H9 (cell line): ENCODE data around the gene PLEKHG7. TPM values are rescaled to one million over a fixed set of nuclear protein-coding genes. Genes with fewer than 3 reads are reported as not detected.

ENCODE experiments used
- DNase-seq: peaks from one replicate; pipeline ENCODE4 v3.0.0-alpha.2; 2017
- H2AFZ ChIP-seq: one replicate; pipeline ENCODE4 v1.6.1; 2013; ENCODE audit warnings: mild to moderate bottlenecking, low read length, control low read depth, moderate library complexity
- H2AK5ac ChIP-seq: 2 replicates; pipeline ENCODE4 v1.6.1; 2013; ENCODE audit warnings: low read length, control low read depth, mixed read lengths; ENCODE audit not compliant: insufficient read length
- H2BK120ac ChIP-seq: one replicate; pipeline ENCODE4 v1.6.1; 2013; ENCODE audit warnings: low read depth, mild to moderate bottlenecking, low read length, control low read depth, inconsistent platforms; ENCODE audit not compliant: poor library complexity, severe bottlenecking
- H2BK12ac ChIP-seq: 2 replicates; pipeline ENCODE4 v1.6.1; 2013; ENCODE audit warnings: low read length, control low read depth, mixed read lengths, low read depth; ENCODE audit not compliant: insufficient read length
- H2BK15ac ChIP-seq: 2 replicates; pipeline ENCODE4 v1.6.1; 2013; ENCODE audit warnings: low read depth, low read length, control low read depth
- H2BK20ac ChIP-seq: one replicate; pipeline ENCODE4 v1.6.1; 2013; ENCODE audit warnings: low read depth, mild to moderate bottlenecking, low read length, control low read depth, inconsistent platforms; ENCODE audit not compliant: poor library complexity, severe bottlenecking
- H2BK5ac ChIP-seq: 2 replicates; pipeline ENCODE4 v1.6.1; 2013; ENCODE audit warnings: low read length, control low read depth, mixed read lengths; ENCODE audit not compliant: insufficient read length
- H3K14ac ChIP-seq: 2 replicates; pipeline ENCODE4 v1.6.1; 2013; ENCODE audit warnings: low read length, control low read depth; ENCODE audit not compliant: insufficient read depth
- H3K18ac ChIP-seq: 2 replicates; pipeline ENCODE4 v1.6.1; 2013; ENCODE audit warnings: low read depth, mild to moderate bottlenecking, mixed read lengths, low read length, control low read depth; ENCODE audit not compliant: insufficient read length
- H3K23ac ChIP-seq: 2 replicates; pipeline ENCODE4 v1.6.1; 2013; ENCODE audit warnings: low read length, control low read depth, mixed read lengths, low read depth; ENCODE audit not compliant: insufficient read length
- H3K23me2 ChIP-seq: 2 replicates; pipeline ENCODE4 v1.6.1; 2013; ENCODE audit warnings: low read depth, mild to moderate bottlenecking, mixed read lengths, low read length, control low read depth; ENCODE audit not compliant: insufficient read length, poor library complexity, severe bottlenecking
- H3K27ac ChIP-seq: 2 replicates; pipeline ENCODE4 v1.5.1; 2013; ENCODE audit warnings: low read length, control low read depth, mixed read lengths, low read depth; ENCODE audit not compliant: insufficient read length
- H3K27me3 ChIP-seq: 2 replicates; pipeline ENCODE4 v1.6.1; 2013; ENCODE audit warnings: low read length, control low read depth, inconsistent platforms; ENCODE audit not compliant: insufficient read depth
- H3K4ac ChIP-seq: 2 replicates; pipeline ENCODE4 v1.6.1; 2013; ENCODE audit warnings: low read depth, mild to moderate bottlenecking, control low read depth, inconsistent platforms, low read length, moderate library complexity
- H3K4me1 ChIP-seq: 2 replicates; pipeline ENCODE4 v1.6.1; 2013; ENCODE audit warnings: low read length, control low read depth, inconsistent platforms; ENCODE audit not compliant: insufficient read depth
- H3K4me2 ChIP-seq: 2 replicates; pipeline ENCODE4 v1.6.1; 2013; ENCODE audit warnings: low read length, control low read depth, mixed read lengths; ENCODE audit not compliant: insufficient read length, insufficient read depth
- H3K56ac ChIP-seq: 2 replicates; pipeline ENCODE4 v1.6.1; 2013; ENCODE audit warnings: low read depth, mild to moderate bottlenecking, mixed read lengths, low read length, control low read depth; ENCODE audit not compliant: insufficient read length
- H3K79me1 ChIP-seq: 2 replicates; pipeline ENCODE4 v1.6.1; 2013; ENCODE audit warnings: low read depth, mild to moderate bottlenecking, moderate library complexity, low read length, control low read depth, inconsistent platforms; ENCODE audit not compliant: insufficient read depth, poor library complexity, severe bottlenecking
- H3K79me2 ChIP-seq: 2 replicates; pipeline ENCODE4 v1.6.1; 2013; ENCODE audit warnings: low read length, control low read depth, inconsistent platforms; ENCODE audit not compliant: insufficient read depth
- H3K9ac ChIP-seq: 2 replicates; pipeline ENCODE4 v1.6.1; 2013; ENCODE audit warnings: low read length, control low read depth, mixed read lengths; ENCODE audit not compliant: insufficient read length; ENCODE audit errors: extremely low read depth
- H3K9me3 ChIP-seq: one replicate; pipeline ENCODE4 v1.6.1; 2013; ENCODE audit warnings: low read depth, low read length, inconsistent platforms; ENCODE audit not compliant: control insufficient read depth
- H3T11ph ChIP-seq: one replicate; pipeline ENCODE4 v1.6.1; 2013; ENCODE audit warnings: mild to moderate bottlenecking, low read length, control low read depth, inconsistent platforms
- H4K20me1 ChIP-seq: one replicate; pipeline ENCODE4 v1.6.1; 2013; ENCODE audit not compliant: control insufficient read depth, insufficient read length, insufficient read depth
- H4K5ac ChIP-seq: 2 replicates; pipeline ENCODE4 v1.6.1; 2013; ENCODE audit warnings: low read depth, mild to moderate bottlenecking, mixed read lengths, low read length, control low read depth; ENCODE audit not compliant: insufficient read length
- H4K8ac ChIP-seq: replicated peaks from 2 replicates; pipeline ENCODE4 v1.6.1; 2013; ENCODE audit warnings: low read length, control low read depth, mixed read lengths, low read depth; ENCODE audit not compliant: insufficient read length
- H4K91ac ChIP-seq: 2 replicates; pipeline ENCODE4 v1.6.1; 2013; ENCODE audit warnings: low read depth, mild to moderate bottlenecking, moderate library complexity, mixed read lengths, low read length, control low read depth; ENCODE audit not compliant: insufficient read length
- H3K27ac Mint-ChIP-seq, 3 experiments: 2 replicates in 2 of 3; 3 replicates in 1 of 3; pipeline ENCODE4 v1.8.0; 2020 to 2021; ENCODE audit warnings: mixed read lengths in 3 of 3, mild to moderate bottlenecking in 1 of 3, moderate library complexity in 1 of 3
- H3K27me3 Mint-ChIP-seq: 2 replicates; pipeline ENCODE4 v1.8.0; 2021; ENCODE audit warnings: low read depth, mild to moderate bottlenecking, moderate library complexity, mixed read lengths
- H3K36me3 Mint-ChIP-seq, 3 experiments: 2 replicates in 2 of 3; 3 replicates in 1 of 3; pipeline ENCODE4 v1.8.0; 2020 to 2021; ENCODE audit warnings: low read depth in 3 of 3, mixed read lengths in 3 of 3; ENCODE audit not compliant: insufficient read depth in 1 of 3
- H3K4me1 Mint-ChIP-seq, 2 experiments: 2 replicates each; pipeline ENCODE4 v1.8.0; 2020; ENCODE audit warnings: mixed read lengths in 2 of 2
- H3K4me3 Mint-ChIP-seq, 2 experiments: 2 replicates in 1 of 2; 3 replicates in 1 of 2; pipeline ENCODE4 v1.8.0; 2020 to 2021; ENCODE audit warnings: mild to moderate bottlenecking in 2 of 2, mixed read lengths in 2 of 2, moderate library complexity in 1 of 2
- H3K9me3 Mint-ChIP-seq, 2 experiments: 2 replicates in 1 of 2; 3 replicates in 1 of 2; pipeline ENCODE4 v1.8.0; 2020; ENCODE audit warnings: mild to moderate bottlenecking in 2 of 2, mixed read lengths in 2 of 2, moderate library complexity in 1 of 2
- WGBS: extraction: QIAGEN DNeasy Blood & Tissue Kit; methylation state at CpG from one replicate; pipeline ENCODE4 v1.1.7; 2013; ENCODE audit warnings: missing lambda C conversion rate, low lambda C conversion rate, mixed read lengths; ENCODE audit not compliant: insufficient read length; ENCODE audit errors: extremely low coverage; 5-methylcytosine and 5-hydroxymethylcytosine counted together
- total RNA-seq: library from RNA; stranded (reverse); gene quantifications from 2 replicates; pipeline ENCODE4 v1.2.1, GENCODE V29; 2021
- TF ChIP-seq, protein P1 (sequence below): fragments of 200-600 bp; sonication (generic); conservative IDR thresholded peaks from 3 replicates; pipeline ENCODE4 v1.8.0; 2021; ENCODE audit warnings: antibody characterized with exemption, mild to moderate bottlenecking

The PLEKHG7 gene
- total RNA-seq, 1 experiment from 2014 or later = not detected

DNA sequence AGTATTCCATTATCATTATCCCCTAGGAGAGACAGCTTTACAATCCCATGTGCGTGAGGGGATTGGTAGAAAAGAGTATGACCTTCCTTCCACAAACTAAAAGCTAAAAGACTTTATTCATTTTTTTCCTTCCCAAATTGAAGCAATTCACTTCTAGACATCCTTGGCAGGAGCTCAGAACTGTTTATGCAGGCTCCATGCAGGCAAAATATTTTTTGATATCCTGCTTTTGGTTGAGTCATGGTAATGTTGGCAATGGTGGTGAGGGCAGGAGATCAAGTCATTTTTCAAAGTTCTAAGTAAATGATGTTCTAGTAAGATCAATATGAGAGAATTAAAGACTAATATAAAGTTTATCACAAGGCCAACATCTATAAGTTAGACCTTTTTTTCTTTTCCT lies 1.3 kb upstream of the PLEKHG7 start:
- Mint-ChIP-seq H3K36me3 (peaks cover 0 to 5% (median 2%) of the 10 kb centered on the region in 3 experiments; a peak in 6 of 7 replicates), H3K4me3 (no peak overlapping the region), H3K27ac (no peak overlapping the region), H3K4me1 (peaks cover 10 to 12% of the 10 kb centered on the region in 2 experiments), H3K27me3 (no peaks in the 10 kb centered on the region), H3K9me3 (peaks cover 10 to 13% of the 10 kb centered on the region in 2 experiments; a peak in 4 of 5 replicates)
- Histone ChIP-seq H2BK120ac (no peak overlapping the region), H4K5ac (no peak overlapping the region), H4K91ac (no peak overlapping the region), H2BK20ac (no peak overlapping the region), H3K4ac (no peak overlapping the region), H3K56ac (no peak overlapping the region), H3K27me3 (no peaks in the 10 kb centered on the region), H3K9ac (no peak overlapping the region), H2BK5ac (no peak overlapping the region), H3K79me2 (no peaks in the 10 kb centered on the region), H3K14ac (no peak overlapping the region), H3K79me1 (no peaks in the 10 kb centered on the region), H4K20me1 (no peaks in the 10 kb centered on the region), H3K4me2 (no peak overlapping the region), H2BK12ac (no peak overlapping the region), H2AFZ (no peak overlapping the region), H3K23me2 (no peaks in the 10 kb centered on the region), H4K8ac (no peak overlapping the region), H2AK5ac (no peak overlapping the region), H3K23ac (no peak overlapping the region), H3K27ac (no peak overlapping the region), H3K18ac (no peak overlapping the region), H3K9me3 (no peaks in the 10 kb centered on the region), H3K4me1 (no peaks in the 10 kb centered on the region; the same call in 1 of the 2 replicates), H2BK15ac (no peak overlapping the region), H3T11ph (no peak overlapping the region)
- DNase-seq = no peak
- no CpG with 5 or more reads among the region's 1 CpG for WGBS
- TF ChIP-seq, protein P1, sequence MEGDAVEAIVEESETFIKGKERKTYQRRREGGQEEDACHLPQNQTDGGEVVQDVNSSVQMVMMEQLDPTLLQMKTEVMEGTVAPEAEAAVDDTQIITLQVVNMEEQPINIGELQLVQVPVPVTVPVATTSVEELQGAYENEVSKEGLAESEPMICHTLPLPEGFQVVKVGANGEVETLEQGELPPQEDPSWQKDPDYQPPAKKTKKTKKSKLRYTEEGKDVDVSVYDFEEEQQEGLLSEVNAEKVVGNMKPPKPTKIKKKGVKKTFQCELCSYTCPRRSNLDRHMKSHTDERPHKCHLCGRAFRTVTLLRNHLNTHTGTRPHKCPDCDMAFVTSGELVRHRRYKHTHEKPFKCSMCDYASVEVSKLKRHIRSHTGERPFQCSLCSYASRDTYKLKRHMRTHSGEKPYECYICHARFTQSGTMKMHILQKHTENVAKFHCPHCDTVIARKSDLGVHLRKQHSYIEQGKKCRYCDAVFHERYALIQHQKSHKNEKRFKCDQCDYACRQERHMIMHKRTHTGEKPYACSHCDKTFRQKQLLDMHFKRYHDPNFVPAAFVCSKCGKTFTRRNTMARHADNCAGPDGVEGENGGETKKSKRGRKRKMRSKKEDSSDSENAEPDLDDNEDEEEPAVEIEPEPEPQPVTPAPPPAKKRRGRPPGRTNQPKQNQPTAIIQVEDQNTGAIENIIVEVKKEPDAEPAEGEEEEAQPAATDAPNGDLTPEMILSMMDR = no peak
